Activated T-helper 1 cell treated with anti-CD3 and anti-CD28 coated beads, Interleukin-12 subunit alpha, Interleukin-12 subunit beta, Interleukin-2, Interleukin-4 antibody, amounts not matched to agents 30 ng/mL and 10 ng/mL and 1 ng/mL, durations not matched to agents 14 hours and 24 hours and 36 hours (primary cell): ENCODE measurements around the gene CHD3. TPM values are rescaled to one million over a fixed set of nuclear protein-coding genes. Genes with fewer than 3 reads are reported as not detected.

Source experiments
- DNase-seq: peaks from one replicate; pipeline ENCODE4 v3.0.0; 2021; ENCODE audit warnings: low spot score
- H3K27ac Mint-ChIP-seq: one replicate; pipeline ENCODE4 v1.8.0; 2021; ENCODE audit warnings: mild to moderate bottlenecking, mixed read lengths
- H3K27me3 Mint-ChIP-seq: one replicate; pipeline ENCODE4 v1.8.0; 2022; ENCODE audit warnings: mild to moderate bottlenecking, moderate library complexity, mixed read lengths; ENCODE audit not compliant: insufficient read depth
- H3K36me3 Mint-ChIP-seq: one replicate; pipeline ENCODE4 v1.8.0; 2021; ENCODE audit warnings: low read depth, mixed read lengths
- H3K4me1 Mint-ChIP-seq: one replicate; pipeline ENCODE4 v1.8.0; 2021; ENCODE audit warnings: low read depth, mixed read lengths
- H3K4me3 Mint-ChIP-seq: one replicate; pipeline ENCODE4 v1.8.0; 2021; ENCODE audit warnings: mild to moderate bottlenecking, moderate library complexity, mixed read lengths
- H3K9me3 Mint-ChIP-seq: one replicate; pipeline ENCODE4 v1.8.0; 2021; ENCODE audit warnings: mixed read lengths
- intact Hi-C: fragments of 100-400 bp; cut with micrococcal nuclease; formaldehyde crosslinking; loops from one replicate; pipeline ENCODE4 v1.15.1; 2024
- total RNA-seq: library from RNA; stranded (reverse); gene quantifications from 2 replicates; pipeline ENCODE4 v1.2.3, GENCODE V29; 2022

Gene CHD3
- total RNA-seq, 1 donor from 2014 or later = 125 TPM

DNA sequence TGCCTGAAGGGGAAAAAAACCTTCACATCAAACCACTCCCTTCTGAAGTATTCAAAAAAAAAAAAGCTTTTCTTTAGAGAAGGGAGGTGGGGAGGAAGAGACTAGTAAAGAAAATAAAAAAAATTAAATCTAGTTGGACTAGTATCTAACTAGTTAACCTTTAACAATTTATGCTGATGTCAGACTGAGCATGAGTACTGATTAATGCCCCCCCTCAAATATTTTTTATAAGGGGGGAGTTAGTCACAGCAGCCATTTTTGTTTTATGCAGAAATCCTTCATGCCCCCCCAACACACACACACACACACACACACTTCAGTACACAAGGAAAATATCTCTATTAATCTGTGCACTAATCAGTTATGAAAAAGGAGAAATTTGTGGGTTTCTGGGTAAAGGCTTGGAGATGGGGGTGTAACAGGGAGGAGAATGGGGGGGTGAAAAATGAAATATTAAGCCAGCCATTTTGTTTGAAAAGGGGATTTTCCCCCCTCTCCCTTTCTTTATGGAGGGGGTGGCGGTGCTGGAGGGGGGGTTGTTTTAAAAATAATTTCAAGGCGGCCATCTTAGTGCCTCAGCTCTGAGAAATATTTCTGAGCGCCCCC lies 4.7 kb upstream of the CHD3 start:
- H3K27ac Mint-ChIP-seq = peak overlapping the region; percentile 65
- intact Hi-C loops = no loop called here
- no peaks in the 10 kb centered on the region for H3K4me1 Mint-ChIP-seq

DNA sequence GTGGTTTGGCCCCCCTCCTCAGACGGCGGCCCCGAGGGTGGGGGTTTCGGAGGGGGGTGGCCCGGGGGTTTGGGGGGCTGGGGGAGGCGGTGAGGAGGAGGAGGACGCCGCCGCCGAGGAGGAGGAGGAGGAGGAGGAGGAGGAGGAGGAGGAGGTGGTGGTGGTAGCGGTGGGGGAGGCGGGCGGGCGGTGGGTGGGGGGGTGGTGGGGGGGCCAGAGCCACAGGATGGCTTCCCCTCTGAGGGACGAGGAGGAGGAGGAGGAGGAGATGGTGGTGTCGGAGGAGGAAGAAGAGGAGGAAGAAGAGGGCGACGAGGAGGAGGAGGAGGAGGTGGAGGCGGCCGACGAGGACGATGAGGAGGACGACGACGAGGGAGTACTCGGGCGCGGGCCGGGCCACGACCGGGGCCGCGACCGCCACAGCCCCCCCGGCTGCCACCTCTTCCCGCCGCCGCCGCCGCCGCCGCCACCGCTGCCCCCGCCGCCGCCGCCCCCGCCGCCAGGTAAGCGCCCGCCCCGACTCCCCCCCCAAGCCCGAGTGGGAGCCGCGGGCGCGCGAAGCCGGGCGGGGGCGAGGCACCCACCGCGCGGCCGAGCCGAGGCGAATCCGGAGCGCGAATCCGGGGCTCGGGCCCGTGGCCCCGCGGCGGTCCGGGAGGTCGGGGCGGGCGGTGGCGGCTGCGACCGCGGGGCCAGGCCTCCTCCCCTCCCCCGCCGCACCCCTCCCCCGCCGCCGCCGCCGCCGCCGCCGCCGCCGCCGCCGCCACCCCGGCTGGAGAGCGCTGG lies 3.8 kb upstream of the CHD3 start:
- Mint-ChIP-seq H3K4me3 (peak overlapping the region; percentile 69), H3K9me3 (no peaks in the 10 kb centered on the region), H3K27me3 (no peaks in the 10 kb centered on the region), H3K36me3 (peaks cover 5% of the 10 kb centered on the region), H3K27ac (peak overlapping the region; percentile 83), H3K4me1 (no peaks in the 10 kb centered on the region)
- peak; percentile 12 for DNase-seq
- intact Hi-C loops = loop anchor here (5.0 kb wide), 1 partner anchor 268 kb away; the partner anchor contains the start of gene PER1

More for the DNA sequence above, 4.7 kb upstream of the CHD3 start:
- H3K9me3 Mint-ChIP-seq = no peaks in the 10 kb centered on the region
- H3K27me3 Mint-ChIP-seq = no peaks in the 10 kb centered on the region
- H3K4me3 Mint-ChIP-seq = peak overlapping the region; percentile 69
- peaks cover 1% of the 10 kb centered on the region for H3K36me3 Mint-ChIP-seq
- DNase-seq = peak; percentile 11

DNA sequence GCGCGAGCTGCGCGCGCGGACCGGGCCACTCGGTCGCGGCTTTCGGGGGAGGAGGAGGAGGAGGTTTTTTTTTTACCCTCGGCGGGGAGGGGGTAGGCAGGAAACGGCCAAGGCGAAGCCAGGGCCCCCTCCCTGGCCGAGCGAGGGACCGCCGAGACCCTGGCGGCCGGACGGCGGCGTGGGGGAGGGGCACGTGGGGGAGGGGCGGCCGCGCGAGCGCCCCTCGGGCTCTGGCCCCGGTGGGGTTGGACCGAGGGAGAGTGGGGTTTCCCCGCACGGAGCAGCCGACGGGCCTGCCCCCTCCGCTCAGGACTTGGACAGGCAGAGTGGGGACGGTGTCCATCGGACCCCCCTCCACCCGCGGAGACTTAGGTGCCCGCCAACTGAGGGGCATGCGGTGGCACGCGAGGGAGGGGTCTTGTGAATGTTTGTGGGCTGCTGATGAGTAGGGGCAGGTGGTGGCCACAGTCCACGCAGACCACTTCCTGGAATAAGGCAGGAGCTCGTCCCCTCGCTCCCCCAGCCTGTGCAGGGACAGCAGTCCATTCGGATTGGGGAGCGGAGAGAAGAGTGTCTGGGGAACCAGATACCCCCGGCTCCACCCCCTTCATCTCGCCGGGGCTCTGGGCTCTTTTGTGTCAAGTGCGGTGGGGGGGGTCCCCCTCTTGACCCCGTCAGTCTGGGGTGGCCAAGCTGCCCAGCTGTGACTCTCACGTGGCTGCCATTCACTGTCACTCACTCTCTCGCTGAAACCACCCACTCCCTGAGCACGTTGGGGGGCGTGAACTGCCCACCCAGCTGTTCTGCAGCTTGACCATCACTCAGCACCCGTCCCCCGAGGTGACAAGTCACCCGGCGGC lies 3.0 kb upstream of the CHD3 start:
- Mint-ChIP-seq H3K27me3 (no peaks in the 10 kb centered on the region), H3K36me3 (peaks cover 11% of the 10 kb centered on the region), H3K27ac (no peak overlapping the region), H3K4me3 (no peak overlapping the region), H3K9me3 (no peaks in the 10 kb centered on the region), H3K4me1 (no peaks in the 10 kb centered on the region)
- intact Hi-C loops = loop anchor here (5.0 kb wide), 1 partner anchor 267 kb away; the partner anchor contains the start of gene PER1
- DNase-seq = peak; percentile 44

GRCh38 chr17:7886227-7887037 lies 2.2 kb upstream of the CHD3 start:
- intact Hi-C loops = loop anchor here (1.0 to 5.0 kb wide), 8 partner anchors 29 to 266 kb away; partner anchors contain the start of genes CNTROB, KDM6B, NAA38 and PER1
- H3K27me3 Mint-ChIP-seq = no peaks in the 10 kb centered on the region
- no peak overlapping the region for H3K27ac Mint-ChIP-seq
- no peaks in the 10 kb centered on the region for H3K4me1 Mint-ChIP-seq
- no peak overlapping the region for H3K4me3 Mint-ChIP-seq
- H3K9me3 Mint-ChIP-seq = no peaks in the 10 kb centered on the region
- DNase-seq = peak; percentile 43
- H3K36me3 Mint-ChIP-seq = peaks cover 18% of the 10 kb centered on the region

DNA sequence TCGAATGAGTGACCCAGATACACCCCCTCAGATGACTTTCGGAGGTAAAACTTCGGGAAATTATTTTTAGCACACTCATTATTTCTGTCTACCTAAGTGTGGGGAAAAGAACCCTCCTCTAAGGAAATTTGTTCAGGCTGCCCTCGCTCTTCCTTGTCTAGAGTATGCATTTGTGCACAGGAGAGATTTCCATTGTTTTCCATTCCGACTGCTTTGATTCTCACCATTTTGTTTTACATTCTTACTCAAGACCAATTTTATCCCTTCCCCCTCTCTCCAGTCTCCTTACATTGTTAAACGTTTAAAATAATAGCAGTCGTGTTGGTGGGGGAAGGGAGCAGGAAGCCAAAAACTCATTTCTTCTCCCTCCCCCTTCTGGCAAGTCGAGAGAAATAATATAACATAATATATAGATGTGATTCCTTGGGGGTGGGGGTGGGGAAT lies 1.5 kb upstream of the CHD3 start:
- Mint-ChIP-seq H3K4me1 (peaks cover 2% of the 10 kb centered on the region), H3K27me3 (no peaks in the 10 kb centered on the region), H3K9me3 (no peaks in the 10 kb centered on the region), H3K36me3 (peaks cover 21% of the 10 kb centered on the region), H3K27ac (no peak overlapping the region), H3K4me3 (no peak overlapping the region)
- intact Hi-C loops = loop anchor here (1.0 to 5.0 kb wide), 8 partner anchors 28 to 265 kb away; partner anchors contain the start of genes CNTROB, KDM6B, NAA38 and PER1
- DNase-seq = no peak

DNA sequence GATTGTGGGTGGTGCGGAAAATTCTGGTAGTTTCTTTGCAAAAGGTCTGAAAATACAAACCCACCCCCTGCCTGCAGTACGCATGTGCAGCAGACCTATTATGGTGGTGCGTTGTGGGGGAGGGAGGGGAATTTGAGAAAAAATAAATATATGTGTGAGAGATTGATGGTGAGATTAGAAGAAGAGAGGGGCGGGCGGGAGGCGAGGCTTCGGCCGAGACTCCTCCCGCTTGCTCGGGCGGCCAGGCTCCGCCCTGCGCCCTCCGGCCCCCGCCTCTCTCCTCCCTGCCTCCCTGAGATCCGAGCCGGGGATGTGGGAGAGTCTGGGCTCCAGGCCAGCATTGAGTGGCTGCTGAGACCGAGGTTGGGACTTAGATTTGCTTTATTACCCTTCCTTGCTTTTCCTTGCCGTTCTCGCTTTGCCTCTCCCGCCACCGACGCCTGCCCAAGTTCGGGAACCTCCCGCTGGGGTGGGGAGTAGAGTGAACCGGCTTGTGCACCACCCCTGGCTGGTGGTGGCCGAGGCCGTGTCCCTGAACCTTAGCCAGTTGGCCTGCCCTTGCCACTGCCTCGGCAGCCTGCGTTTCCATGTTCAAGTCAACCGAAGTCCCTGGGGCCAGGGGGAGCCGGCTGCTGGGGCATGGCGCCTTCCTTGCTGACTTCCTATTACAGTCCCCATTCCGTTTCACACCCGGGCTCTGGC lies 956 bp upstream of the CHD3 start:
- intact Hi-C loops = loop anchor here (1.0 to 5.0 kb wide), 8 partner anchors 28 to 265 kb away; partner anchors contain the start of genes CNTROB, KDM6B, NAA38 and PER1
- Mint-ChIP-seq H3K27ac (no peak overlapping the region), H3K4me1 (peaks cover 3% of the 10 kb centered on the region), H3K27me3 (no peaks in the 10 kb centered on the region), H3K36me3 (peaks cover 22% of the 10 kb centered on the region), H3K4me3 (no peak overlapping the region), H3K9me3 (no peaks in the 10 kb centered on the region)
- DNase-seq = peak; percentile 77

DNA sequence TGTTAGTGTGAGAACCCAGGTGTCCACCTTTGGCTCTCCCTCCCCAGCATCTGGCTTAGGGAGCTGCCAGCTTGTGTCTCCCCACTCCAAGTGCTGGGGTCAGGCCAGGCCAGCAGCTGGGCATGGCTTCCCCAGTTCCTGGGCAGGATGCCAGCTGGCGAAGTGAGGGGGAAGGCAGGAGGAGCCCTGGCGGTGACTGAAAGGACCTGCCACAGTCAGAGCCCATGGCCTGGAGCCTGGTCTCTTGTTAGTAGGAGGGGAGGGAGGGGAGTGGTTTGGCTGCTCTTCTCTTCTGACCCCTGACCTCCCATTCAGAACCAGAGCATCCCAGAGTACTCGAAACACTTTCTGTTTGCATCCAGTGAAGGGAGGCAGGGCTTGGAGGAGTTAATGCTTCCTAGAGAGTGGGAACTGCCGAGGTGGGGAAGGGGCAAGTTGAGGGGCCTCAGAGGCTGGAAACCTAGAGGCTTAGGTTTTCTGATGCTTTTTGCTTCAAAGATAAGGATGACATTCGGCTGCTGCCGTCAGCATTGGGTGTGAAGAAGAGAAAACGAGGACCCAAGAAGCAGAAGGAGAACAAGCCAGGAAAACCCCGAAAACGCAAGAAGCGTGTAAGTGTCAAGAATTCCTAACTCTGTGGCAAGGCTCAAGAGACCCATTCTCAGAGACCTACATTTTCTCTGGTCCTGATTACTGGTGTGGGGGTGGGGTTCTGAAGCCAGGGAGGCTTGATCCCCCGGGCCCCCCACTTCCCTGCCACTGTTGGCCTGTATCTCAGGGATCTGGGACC lies 772 bp downstream of the CHD3 start:
- DNase-seq = no peak
- Mint-ChIP-seq H3K27me3 (no peaks in the 10 kb centered on the region), H3K4me1 (peaks cover 3% of the 10 kb centered on the region), H3K27ac (peak overlapping the region; percentile 27), H3K9me3 (no peaks in the 10 kb centered on the region), H3K36me3 (peaks cover 28% of the 10 kb centered on the region), H3K4me3 (peak overlapping the region; percentile 9)
- intact Hi-C loops = loop anchor here (5.0 kb wide), 1 partner anchor 263 kb away; the partner anchor contains the start of gene PER1

- peaks cover 54% of the 10 kb centered on the region for H3K36me3 Mint-ChIP-seq
- H3K4me1 Mint-ChIP-seq = peaks cover 11% of the 10 kb centered on the region
- H3K9me3 Mint-ChIP-seq = no peaks in the 10 kb centered on the region
- intact Hi-C loops = no loop called here
- no peak overlapping the region for H3K4me3 Mint-ChIP-seq
- H3K27ac Mint-ChIP-seq = no peak overlapping the region
- no peak for DNase-seq
- no peaks in the 10 kb centered on the region for H3K27me3 Mint-ChIP-seq
These were observed 4.7 kb downstream of the CHD3 start for GRCh38 chr17:7893187-7893880.

- no peak for DNase-seq
- intact Hi-C loops = no loop called here
- Mint-ChIP-seq H3K4me1 (peaks cover 11% of the 10 kb centered on the region), H3K4me3 (no peak overlapping the region), H3K27ac (no peak overlapping the region), H3K36me3 (peaks cover 63% of the 10 kb centered on the region), H3K27me3 (no peaks in the 10 kb centered on the region), H3K9me3 (no peaks in the 10 kb centered on the region)
These were observed 5.6 kb downstream of the CHD3 start for GRCh38 chr17:7894226-7894625.

- H3K27me3 Mint-ChIP-seq = no peaks in the 10 kb centered on the region
- intact Hi-C loops = no loop called here
- no peak overlapping the region for H3K4me3 Mint-ChIP-seq
- no peak overlapping the region for H3K27ac Mint-ChIP-seq
- no peak for DNase-seq
- no peaks in the 10 kb centered on the region for H3K9me3 Mint-ChIP-seq
- H3K4me1 Mint-ChIP-seq = peaks cover 11% of the 10 kb centered on the region
- H3K36me3 Mint-ChIP-seq = peaks cover 66% of the 10 kb centered on the region
These were observed 6.3 kb downstream of the CHD3 start for GRCh38 chr17:7894866-7895265.
